ENCODE results near the gene MBLAC1. TPM values are rescaled to one million over a fixed set of nuclear protein-coding genes. Genes with fewer than 3 reads are reported as not detected.

MBLAC1 gene
- total and polyA plus RNA-seq, 2 donors = 1.3 to 4.7 TPM

GRCh38 chr7:100090527-100091410 lies 36.0 kb upstream of the MBLAC1 start:
- Histone ChIP-seq H3K4me3 (ENCODE audit: low read depth, low read length) (no peak overlapping the region), H3K27ac (ENCODE audit: low read depth) (no peak overlapping the region), H3K4me1 (ENCODE audit: insufficient read depth) (no peaks in the 10 kb centered on the region), H3K36me3 (ENCODE audit: insufficient read depth) (no peaks in the 10 kb centered on the region)
- DNase-seq (ENCODE audit: extremely low spot score) = no peak
- 84% methylated on average over 14 of the region's 14 CpGs for WGBS

DNA sequence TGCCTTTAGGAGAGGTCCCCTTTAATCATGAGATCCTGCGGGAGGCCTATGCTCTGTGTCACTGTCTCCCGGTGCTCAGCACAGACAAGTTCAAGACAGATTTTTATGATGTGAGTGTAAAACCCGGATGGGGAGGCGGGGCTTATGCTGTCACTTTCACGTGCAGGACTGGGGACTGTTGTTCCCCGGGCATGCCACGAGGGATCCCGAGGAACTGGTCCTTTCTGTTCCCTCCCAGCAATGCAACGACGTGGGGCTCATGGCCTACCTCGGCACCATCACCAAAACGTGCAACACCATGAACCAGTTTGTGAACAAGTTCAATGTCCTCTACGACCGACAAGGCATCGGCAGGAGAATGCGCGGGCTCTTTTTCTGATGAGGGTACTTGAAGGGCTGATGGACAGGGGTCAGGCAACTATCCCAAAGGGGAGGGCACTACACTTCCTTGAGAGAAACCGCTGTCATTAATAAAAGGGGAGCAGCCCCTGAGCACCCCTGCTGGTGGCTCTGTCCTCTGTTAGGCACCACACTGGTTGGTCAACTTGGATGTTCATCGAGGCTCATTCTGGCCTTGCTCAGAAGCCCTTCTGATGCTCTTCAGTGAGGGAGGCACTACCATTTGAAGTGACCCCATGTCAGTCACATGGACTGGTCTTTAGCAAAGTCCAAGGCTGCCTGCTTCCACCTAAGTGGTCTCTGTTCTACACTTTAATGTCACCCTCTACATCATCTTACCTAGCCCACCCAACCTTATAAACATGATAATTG lies 35.2 kb upstream of the MBLAC1 start:
- Histone ChIP-seq H3K4me3 (ENCODE audit: low read depth, low read length) (no peak overlapping the region), H3K27ac (ENCODE audit: low read depth) (no peak overlapping the region), H3K4me1 (ENCODE audit: insufficient read depth) (no peaks in the 10 kb centered on the region), H3K36me3 (ENCODE audit: insufficient read depth) (peaks cover 2% of the 10 kb centered on the region)
- 50% methylated on average over 19 of the region's 19 CpGs for WGBS
- no peak for DNase-seq (ENCODE audit: extremely low spot score)

GRCh38 chr7:100093054-100093453 lies 33.7 kb upstream of the MBLAC1 start:
- Histone ChIP-seq H3K36me3 (ENCODE audit: insufficient read depth) (peaks cover 2% of the 10 kb centered on the region), H3K27ac (ENCODE audit: low read depth) (no peak overlapping the region)
- 49% methylated on average over 8 of the region's 8 CpGs for WGBS

DNA sequence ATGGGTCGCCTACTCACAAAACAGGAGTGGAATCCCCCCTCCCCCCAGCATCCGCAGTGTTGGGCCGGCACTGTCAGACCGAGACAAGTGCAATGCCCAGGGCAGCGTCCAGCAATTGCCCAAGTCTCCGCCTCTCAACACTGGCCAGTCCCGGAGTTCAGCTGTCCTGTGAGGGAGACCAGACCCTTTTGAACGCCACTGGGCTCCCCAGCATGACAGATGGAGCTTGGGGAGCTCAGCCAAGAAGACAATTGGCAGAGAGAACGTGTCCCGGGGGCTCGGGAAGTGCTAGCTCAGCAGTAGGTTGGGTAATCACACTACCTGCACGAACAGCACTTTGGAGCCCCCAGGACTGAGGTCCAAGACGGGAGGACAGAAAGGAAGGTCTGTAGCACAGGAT lies 33.3 kb upstream of the MBLAC1 start:
- no peaks in the 10 kb centered on the region for H3K4me1 ChIP-seq (ENCODE audit: insufficient read depth)
- no peak overlapping the region for H3K4me3 ChIP-seq (ENCODE audit: low read depth, low read length)
- no peak overlapping the region for H3K27ac ChIP-seq (ENCODE audit: low read depth)
- DNase-seq (ENCODE audit: extremely low spot score) = no peak
- WGBS = 39% methylated on average over 13 of the region's 13 CpGs
- peaks cover 2% of the 10 kb centered on the region for H3K36me3 ChIP-seq (ENCODE audit: insufficient read depth)

More at GRCh38 chr7:100093054-100093453, 33.7 kb upstream of the MBLAC1 start:
- Histone ChIP-seq H3K4me3 (ENCODE audit: low read depth, low read length) (no peak overlapping the region), H3K4me1 (ENCODE audit: insufficient read depth) (no peaks in the 10 kb centered on the region)
- DNase-seq (ENCODE audit: extremely low spot score) = no peak

- 78% methylated on average over 16 of the region's 16 CpGs for WGBS
- DNase-seq (ENCODE audit: extremely low spot score) = no peak
- no peaks in the 10 kb centered on the region for H3K4me1 ChIP-seq (ENCODE audit: insufficient read depth)
- peaks cover 2% of the 10 kb centered on the region for H3K36me3 ChIP-seq (ENCODE audit: insufficient read depth)
- no peak overlapping the region for H3K27ac ChIP-seq (ENCODE audit: low read depth)
- no peak overlapping the region for H3K4me3 ChIP-seq (ENCODE audit: low read depth, low read length)
These were observed 32.8 kb upstream of the MBLAC1 start for GRCh38 chr7:100093925-100094486.

DNA sequence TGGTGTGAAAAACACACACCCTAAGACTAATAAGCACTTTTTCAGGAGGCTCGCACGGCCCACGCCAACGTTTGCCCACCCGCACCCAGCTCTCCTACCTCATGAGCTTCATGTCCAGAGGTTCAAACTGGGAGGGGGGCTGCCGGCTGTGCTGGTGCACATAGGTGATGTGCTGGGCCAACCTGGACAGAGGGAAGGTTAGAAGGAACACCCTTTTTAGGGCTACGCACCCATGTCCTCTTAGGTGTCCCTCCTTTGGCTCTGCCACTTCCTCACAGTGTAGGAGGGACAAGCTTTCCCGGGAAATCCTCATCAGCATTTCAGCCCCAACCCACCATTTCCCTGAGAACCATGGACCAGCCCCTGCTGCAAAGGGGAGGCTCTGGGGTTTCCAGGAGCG lies 31.5 kb upstream of the MBLAC1 start:
- Histone ChIP-seq H3K4me1 (ENCODE audit: insufficient read depth) (no peaks in the 10 kb centered on the region), H3K36me3 (ENCODE audit: insufficient read depth) (peaks cover 2% of the 10 kb centered on the region), H3K4me3 (ENCODE audit: low read depth, low read length) (no peak overlapping the region), H3K27ac (ENCODE audit: low read depth) (no peak overlapping the region)
- 83% methylated on average over 9 of the region's 9 CpGs for WGBS
- no peak for DNase-seq (ENCODE audit: extremely low spot score)

DNA sequence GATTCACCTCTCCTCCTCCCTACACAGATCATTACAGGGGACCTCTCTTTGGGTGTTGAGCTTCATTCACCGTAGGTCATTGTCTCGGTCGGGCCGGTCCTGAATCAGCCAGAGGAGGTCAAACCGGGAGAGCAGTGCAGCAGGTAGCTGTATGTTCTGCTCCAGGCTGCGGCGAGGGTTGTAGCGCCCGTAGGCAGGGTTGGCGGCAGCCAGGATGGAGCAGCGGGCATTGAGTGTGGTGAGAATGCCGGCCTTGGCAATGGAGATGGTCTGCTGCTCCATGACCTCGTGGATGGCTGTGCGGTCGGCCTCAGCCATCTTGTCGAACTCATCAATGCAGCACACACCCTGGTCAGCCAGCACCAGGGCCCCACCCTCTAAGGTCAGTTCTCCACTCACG lies 31.1 kb upstream of the MBLAC1 start:
- Histone ChIP-seq H3K4me1 (ENCODE audit: insufficient read depth) (no peaks in the 10 kb centered on the region), H3K4me3 (ENCODE audit: low read depth, low read length) (no peak overlapping the region), H3K36me3 (ENCODE audit: insufficient read depth) (peaks cover 2% of the 10 kb centered on the region), H3K27ac (ENCODE audit: low read depth) (no peak overlapping the region)
- 92% methylated on average over 17 of the region's 17 CpGs for WGBS
- DNase-seq (ENCODE audit: extremely low spot score) = no peak

- Histone ChIP-seq H3K4me3 (ENCODE audit: low read depth, low read length) (no peak overlapping the region), H3K4me1 (ENCODE audit: insufficient read depth) (no peaks in the 10 kb centered on the region), H3K27ac (ENCODE audit: low read depth) (no peak overlapping the region), H3K36me3 (ENCODE audit: insufficient read depth) (peaks cover 2% of the 10 kb centered on the region)
- no peak for DNase-seq (ENCODE audit: extremely low spot score)
- WGBS = 82% methylated on average over 10 of the region's 10 CpGs
These were observed 27.9 kb upstream of the MBLAC1 start for GRCh38 chr7:100098913-100099312.

DNA sequence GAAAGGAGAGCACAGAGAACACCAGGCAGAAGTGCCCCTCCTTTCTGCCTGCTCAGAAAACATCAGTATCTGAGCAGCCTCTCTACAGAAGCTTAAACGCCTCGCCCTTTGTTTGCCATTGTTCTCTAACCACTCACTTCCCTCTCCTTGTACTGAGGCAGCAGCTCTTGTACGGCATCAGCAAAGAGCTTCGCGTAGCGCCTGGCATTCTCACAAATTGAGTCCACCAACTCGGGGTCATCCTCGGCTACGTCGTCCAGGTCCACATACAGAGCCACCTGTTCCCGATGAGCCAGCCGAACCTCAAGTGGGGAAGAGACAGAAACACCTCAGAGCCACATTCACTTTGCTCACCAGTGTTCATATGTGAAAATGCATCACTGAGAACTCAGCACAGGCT lies 27.3 kb upstream of the MBLAC1 start:
- peaks cover 2% of the 10 kb centered on the region for H3K36me3 ChIP-seq (ENCODE audit: insufficient read depth)
- no peak overlapping the region for H3K27ac ChIP-seq (ENCODE audit: low read depth)
- no peak for DNase-seq (ENCODE audit: extremely low spot score)
- H3K4me1 ChIP-seq (ENCODE audit: insufficient read depth) = no peaks in the 10 kb centered on the region
- WGBS = 62% methylated on average over 12 of the region's 12 CpGs
- peak overlapping the region; percentile 74 for H3K4me3 ChIP-seq (ENCODE audit: low read depth, low read length)

DNA sequence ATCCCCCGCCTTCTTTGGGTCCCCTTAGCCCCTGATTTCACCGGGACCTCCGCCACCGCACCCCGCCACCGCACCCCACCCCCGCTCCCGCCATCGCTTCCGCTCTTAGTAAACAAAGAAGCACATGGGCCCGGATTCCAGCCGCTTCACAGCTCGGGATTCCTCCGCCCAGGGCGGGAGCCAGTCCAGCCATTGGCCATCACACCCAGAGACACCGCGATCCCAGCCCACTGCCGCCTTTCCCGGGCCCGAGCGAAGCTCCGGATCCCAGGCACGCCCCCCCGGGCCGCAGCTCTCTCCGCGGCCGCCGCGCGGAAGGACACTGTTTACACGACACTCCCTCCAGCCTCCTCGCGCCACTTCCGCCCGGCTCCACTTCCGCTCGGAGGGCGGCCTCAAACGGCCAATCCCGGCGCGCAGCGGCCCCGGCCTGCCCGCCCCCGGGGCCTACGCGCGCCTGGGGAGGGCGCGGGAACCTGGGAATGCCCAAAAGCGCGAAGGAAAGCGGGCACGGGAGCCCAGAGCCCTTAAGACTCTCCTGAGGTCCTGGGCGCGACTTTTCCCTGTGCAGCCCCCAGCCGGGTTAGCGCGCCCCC lies 26.2 kb upstream of the MBLAC1 start:
- Histone ChIP-seq H3K27ac (ENCODE audit: low read depth) (peak overlapping the region; percentile 78), H3K36me3 (ENCODE audit: insufficient read depth) (peaks cover 2% of the 10 kb centered on the region), H3K4me1 (ENCODE audit: insufficient read depth) (no peaks in the 10 kb centered on the region), H3K4me3 (ENCODE audit: low read depth, low read length) (peak overlapping the region; percentile 74)
- under 1% methylated on average over 61 of the region's 61 CpGs for WGBS
- DNase-seq (ENCODE audit: extremely low spot score) = peak; percentile 85

GRCh38 chr7:100101016-100101862 lies 25.5 kb upstream of the MBLAC1 start, which contains the start of the genes AP4M1 and MCM7:
Gene AP4M1 (plus strand): TSS chr7:100101643. CDS start chr7:100101715, 72 bp downstream.
Gene MCM7 (minus strand): TSS chr7:100101397. CDS start chr7:100101294, 103 bp downstream.
- Histone ChIP-seq H3K27ac (ENCODE audit: low read depth) (peak within 1 kb of the TSS; percentile 78), H3K36me3 (ENCODE audit: insufficient read depth) (peaks cover 4% of the 10 kb centered on the region), H3K4me1 (ENCODE audit: insufficient read depth) (no peaks in the 10 kb centered on the region), H3K4me3 (ENCODE audit: low read depth, low read length) (peak within 1 kb of the TSS; percentile 74)
- under 1% methylated on average over 80 of the region's 80 CpGs for WGBS
- peak; percentile 95 for DNase-seq (ENCODE audit: extremely low spot score)

DNA sequence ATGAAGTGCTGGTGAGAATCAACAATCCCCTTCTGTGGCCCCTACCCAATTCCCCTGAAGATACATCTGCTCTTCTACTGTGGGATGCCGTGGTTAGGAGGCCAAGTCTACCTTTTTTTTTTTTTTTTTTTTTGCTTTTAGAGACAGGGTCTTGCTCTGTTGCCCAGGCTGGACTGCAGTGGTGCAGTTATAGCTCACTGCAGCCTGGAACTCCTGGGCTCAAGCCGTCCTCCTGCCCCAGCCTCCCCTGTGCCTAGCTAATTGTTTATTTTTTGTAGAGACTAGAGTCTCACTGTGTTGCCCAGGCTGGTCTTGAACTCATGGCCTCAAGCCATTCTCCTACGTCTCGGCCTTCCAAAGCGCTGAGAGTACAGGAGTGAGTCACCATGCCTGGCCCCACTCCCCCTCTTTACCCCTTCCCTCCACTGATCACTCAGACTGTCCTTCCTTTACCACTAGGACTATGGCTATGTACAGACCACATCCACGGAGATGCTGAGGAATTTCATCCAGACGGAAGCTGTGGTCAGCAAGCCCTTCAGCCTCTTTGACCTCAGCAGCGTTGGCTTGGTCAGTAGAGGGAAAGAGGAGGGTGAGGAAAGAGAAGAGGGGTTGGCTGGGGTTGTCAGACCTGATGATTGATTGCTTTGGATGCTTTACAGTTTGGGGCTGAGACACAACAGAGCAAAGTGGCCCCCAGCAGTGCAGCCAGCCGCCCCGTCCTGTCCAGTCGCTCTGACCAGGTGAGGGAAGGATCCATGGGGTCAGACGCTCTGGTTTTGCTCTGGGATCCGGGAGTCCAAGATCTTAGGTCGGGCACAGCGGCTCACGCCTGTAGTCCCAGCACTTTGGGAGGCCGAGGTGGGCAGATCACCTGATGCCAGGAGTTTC lies 23.6 kb upstream of the MBLAC1 start:
- DNase-seq (ENCODE audit: extremely low spot score) = no peak
- no peak overlapping the region for H3K27ac ChIP-seq (ENCODE audit: low read depth)
- peaks cover 4% of the 10 kb centered on the region for H3K36me3 ChIP-seq (ENCODE audit: insufficient read depth)
- 83% methylated on average over 17 of the region's 17 CpGs for WGBS
- no peaks in the 10 kb centered on the region for H3K4me1 ChIP-seq (ENCODE audit: insufficient read depth)
- no peak overlapping the region for H3K4me3 ChIP-seq (ENCODE audit: low read depth, low read length)
